Activated CD4-positive, CD25-positive, alpha-beta regulatory T cell treated with anti-CD3 and anti-CD28 coated beads, Interleukin-2, amount 50 U/mL, for 24 hours (primary cell): ENCODE results near the gene AARS2.

Source experiments
- ATAC-seq, 2 donors: fragments of 150-1000 bp; cut with Tn5 transposase; one replicate each; pipeline ENCODE4 v1.10.0; 2021; ENCODE audit warnings: mild to moderate bottlenecking in 1 of 2, moderate library complexity in 1 of 2

AARS2 gene

DNA sequence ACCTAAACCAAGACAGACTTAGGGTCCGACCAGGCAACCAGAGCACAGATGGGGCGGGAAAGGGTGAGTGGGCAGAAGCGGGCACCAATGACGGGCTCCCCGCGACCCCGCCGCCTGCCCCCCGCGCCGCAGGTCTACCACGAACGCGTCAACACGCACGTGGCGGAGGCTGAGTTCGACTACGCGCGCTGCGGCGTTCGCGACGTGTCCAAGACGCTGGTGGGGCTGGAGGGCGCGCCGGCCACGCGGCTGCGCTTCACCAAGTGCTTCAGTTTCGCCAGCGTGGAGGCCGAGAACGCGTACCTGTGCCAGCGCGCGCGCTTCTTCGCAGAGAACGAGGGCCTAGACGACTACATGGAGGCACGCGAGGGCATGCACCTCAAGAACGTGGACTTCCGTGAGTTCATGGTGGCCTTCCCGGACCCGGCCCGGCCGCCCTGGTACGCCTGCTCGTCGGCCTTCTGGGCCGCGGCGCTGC is 37.8 kb downstream of the AARS2 start:
- ATAC-seq = no peak

DNA sequence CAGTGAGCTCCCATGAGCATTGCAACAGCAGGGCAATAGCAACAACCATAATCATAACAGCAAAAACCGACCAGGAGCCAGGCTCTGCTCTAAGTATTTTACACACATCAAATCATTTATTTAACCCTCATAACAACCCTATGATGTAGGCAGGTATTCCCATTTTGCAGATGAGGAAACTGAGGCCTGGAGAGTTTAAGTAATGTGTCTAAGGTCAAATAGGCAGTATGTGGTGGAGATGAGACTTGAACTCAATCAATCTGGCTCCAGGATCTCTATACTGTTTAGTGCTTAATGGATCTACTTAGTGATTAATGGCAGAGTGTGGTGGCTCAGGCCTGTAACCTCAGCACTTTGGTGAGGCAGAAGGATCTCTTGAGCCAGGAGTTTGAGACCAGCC is 39.5 kb downstream of the AARS2 start:
- no peak for ATAC-seq

DNA sequence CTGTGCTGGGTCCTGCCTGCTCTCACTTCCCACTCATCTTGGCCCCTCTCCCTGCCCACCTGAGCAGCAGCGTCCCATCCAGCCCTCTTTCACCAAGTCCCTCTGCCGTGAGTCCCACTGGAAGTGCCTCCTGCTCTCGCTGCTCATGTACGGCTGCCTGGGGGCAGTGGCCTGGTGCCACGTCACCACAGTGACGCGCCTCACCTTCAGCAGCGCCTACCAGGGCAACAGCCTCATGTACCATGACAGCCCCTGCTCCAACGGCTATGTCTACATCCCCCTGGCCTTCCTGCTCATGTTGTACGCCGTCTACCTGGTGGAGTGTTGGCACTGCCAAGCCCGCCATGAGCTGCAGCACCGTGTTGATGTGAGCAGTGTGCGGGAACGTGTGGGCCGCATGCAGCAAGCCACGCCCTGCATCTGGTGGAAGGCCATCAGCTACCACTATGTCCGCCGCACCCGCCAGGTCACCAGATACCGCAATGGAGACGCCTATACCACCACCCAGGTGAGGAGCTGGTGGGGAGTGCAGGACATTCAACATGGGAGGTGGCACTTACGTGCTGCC is 40.1 kb downstream of the AARS2 start:
- no peak for ATAC-seq

DNA sequence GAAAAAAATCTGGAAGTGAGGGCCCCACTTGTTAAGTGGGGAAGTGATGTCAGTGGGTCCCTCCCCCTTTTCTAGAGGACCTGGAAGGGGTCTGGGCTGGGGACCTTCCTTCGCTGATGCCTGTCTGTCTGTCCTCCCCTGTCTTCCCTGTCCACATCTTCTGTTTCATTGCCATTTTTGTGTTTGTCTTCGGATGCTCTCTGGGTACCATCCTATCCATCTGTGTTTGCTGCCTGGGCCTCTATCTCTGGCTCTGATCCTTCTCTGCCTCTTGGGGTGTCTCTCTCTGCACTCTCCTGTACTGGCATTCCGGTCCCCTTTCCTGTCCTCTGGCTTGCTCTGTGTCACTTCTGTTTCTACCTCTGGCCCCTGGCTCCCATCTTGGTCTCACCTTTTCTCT is 40.6 kb downstream of the AARS2 start:
- no peak for ATAC-seq

DNA sequence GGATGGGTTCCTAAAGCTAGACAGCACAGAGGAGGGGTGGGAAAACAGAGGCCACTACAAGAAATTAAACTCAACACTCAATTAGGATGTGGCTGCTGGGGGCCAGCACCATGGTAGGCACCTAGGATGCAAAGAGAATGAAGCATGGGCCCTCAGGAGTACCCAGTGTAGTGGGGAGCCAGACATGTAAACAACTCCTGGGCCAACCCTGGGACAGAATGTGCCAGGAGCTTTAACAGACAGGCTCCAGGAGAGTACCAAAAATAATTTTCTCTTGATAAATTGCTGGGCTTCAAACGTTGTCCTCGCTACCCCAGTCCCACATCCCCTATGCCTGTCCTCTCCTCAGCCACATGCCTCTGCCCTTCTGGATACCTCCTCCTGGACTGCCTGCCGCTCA is 41.2 kb downstream of the AARS2 start:
- ATAC-seq = no peak

DNA sequence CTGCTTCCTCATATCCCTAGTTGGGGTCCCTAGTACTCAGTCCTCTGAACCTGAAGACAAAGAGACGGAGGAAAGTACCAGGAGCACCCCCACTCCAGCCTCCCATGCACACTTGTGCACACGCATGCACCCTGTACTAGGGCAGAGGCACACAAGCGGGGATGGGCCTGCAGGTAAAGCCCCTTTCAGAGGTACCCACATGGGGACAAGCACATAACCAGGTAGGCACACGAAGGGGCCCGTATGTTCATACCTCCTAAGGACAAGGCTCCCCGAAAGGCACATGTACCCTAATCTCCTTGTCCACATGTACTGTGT is 41.8 kb downstream of the AARS2 start:
- no peak for ATAC-seq

DNA sequence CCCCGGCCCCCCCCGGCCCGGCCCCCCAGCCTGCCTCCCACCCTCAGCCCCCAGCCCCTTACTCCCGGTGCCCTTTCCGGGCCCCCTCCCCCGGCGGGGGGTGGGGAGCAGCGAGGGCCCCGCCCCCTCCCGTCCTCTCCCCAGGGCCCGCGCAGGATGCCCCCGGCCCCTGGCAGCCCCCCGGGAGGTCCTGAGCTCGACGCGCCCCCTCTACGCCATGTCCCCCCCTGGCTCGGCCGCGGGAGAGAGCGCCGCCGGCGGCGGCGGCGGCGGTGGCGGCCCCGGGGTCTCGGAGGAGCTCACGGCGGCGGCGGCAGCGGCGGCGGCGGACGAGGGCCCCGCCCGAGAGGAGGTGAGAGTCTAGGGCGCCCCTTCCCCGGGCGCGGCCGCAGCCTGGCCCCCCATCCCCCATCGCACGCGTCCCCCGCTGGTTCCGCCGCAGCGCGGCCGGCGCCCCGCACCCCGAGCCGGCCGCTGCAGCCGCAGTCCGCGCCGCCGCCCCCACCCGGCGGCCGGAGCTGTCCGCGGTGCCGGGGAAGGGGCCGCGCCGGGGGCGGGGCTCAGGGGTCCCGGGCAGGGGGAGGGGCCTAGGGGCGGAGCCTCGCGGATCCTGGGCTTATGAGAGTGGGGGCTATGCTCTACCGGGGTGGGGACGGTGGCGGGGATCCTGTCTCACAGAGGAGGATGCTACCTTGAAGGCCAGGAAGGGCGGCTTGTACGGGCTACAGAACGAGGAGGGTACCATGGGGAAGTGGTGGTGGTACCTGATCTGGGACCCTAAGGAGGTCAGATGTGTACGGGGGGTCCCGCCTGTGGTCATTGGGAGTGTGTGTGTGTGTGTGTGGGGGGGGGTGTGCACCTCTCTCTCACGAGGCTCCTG is 42.4 kb downstream of the AARS2 start:
- no peak for ATAC-seq

DNA sequence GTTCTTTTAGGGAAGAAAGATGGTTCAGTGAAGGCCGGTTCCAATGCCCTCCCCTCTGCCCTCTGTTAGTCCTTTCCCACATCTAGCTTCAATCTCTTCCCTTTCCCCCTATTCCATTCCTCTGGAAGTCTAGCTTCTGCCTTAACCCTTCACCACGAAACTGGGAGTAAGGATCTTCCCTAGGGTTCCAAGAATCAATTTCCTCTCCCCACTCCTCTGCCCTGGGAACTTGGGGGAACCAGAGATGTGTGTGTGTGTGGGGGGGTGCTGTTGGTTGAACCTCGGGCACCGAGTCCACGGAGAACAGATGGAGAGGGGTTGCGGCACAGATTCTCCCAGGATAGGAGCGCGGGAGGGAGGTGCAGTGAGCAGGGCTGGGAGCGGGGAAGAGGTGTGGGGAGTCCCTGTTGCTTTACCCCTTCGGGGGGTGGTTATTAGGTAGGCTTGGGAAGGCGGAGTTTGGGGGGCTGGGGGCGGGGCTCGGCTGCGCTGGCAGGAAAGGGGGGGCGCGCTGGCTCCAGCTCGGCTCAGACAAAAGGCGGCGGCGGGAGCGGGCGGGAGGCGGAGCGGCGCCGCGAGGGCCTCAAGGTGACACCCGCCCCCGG is 43.1 kb downstream of the AARS2 start, which contains the start of gene TMEM151B:
TSS of gene TMEM151B (plus strand) at position 530 of the 605 bp plus-strand sequence. CDS start 293 bp downstream, outside the sequence.
- ATAC-seq = no peak

DNA sequence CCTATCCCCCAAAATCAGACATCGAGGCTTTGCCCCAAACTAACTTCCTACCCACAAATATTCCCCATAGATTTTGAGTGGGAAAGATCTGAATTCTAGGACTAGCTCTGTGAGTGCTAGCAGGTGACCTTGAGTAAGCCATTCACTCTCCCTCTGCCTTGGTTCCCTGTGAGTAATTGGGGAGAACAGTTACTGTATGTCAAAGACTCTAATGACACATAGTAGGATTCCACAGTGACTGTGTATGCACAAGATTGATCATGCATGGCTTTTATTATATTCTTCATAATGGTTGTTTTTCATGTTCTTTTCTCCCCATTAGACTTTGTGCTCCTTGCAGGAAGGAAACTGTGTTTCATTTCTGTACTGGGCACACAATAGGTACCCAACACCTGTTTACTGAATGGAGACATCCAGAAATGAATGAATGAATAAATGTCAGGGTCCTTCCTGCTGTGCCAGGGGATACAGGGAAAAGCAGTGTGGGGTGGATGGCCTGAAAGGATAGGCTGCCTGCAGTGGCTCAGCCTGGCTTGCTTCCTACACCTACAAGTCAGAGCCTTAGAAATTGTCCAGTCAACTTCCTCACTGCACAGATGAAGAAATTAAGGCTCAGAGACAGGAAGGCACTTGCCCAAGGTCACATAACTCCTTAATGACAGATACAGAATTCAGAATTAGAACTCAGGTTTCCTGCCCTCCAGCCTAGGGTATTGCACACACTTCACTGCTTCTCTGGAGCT is 43.8 kb downstream of the AARS2 start:
- peak in 1 of 2 donors; percentile 21 for ATAC-seq

DNA sequence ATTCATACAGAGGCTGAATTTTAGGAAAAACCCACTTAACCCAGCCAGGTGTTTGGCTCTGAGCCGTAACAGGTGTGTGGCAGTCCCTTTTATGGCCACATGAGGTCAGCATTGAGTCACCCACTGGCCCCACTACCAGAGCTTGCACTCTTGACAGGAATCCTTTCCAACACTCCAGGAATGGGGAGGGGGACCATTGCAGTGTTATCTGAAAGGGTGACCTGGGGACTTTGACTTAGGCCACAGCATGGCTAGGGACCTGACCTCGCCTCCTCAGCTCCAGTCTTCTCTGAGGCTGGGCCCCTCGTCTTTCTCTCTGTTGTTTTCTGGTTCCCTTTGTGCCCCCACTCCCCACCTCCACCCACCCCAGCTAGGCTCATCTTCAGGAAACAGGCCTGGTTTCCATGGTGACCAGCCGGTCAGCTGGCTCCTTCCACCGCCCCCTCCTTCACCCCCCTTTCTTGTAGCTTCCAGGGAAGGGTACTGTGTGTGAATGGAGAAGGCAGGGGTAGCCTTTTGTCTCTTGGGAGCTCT is 45.0 kb downstream of the AARS2 start:
- ATAC-seq = no peak

DNA sequence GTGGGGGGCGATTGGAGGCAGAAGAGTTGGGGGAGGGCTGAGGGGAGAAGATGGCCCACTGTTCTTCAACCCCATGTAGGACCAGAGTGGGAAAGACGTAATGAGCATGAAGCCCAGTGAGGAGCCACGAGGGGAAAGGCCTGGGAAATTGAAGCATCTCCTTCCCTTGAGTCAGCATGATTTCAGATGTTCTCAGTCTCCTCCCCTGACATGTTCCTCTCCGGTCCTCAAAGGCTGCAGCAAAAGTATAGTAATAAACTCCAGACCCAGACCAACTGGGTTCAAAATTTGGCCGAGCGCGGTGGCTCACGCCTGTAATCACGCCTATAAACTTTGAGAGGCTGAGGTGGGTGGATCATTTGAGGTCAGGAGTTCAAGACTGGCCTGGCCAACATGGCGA is 45.9 kb downstream of the AARS2 start:
- ATAC-seq = no peak

DNA sequence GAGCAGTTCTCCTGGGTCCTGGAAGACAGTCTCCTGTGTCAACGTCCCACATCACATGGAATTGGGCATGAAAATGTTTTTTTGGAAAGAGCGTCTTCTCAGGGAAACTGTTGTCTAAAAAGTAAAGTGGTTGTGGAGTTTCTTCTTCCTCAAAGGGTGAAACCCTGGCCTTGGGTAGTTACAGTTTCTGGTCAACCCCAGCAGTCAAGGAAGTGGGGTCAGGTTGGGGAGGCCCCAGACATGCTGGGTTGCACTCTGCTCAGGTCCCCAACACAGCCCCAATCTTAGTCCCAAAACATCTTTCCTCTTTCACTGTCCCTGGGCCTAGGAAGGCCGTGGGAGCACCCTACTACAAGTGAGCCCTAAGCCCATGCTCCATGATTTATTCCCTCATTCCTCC is 46.8 kb downstream of the AARS2 start:
- ATAC-seq = no peak

DNA sequence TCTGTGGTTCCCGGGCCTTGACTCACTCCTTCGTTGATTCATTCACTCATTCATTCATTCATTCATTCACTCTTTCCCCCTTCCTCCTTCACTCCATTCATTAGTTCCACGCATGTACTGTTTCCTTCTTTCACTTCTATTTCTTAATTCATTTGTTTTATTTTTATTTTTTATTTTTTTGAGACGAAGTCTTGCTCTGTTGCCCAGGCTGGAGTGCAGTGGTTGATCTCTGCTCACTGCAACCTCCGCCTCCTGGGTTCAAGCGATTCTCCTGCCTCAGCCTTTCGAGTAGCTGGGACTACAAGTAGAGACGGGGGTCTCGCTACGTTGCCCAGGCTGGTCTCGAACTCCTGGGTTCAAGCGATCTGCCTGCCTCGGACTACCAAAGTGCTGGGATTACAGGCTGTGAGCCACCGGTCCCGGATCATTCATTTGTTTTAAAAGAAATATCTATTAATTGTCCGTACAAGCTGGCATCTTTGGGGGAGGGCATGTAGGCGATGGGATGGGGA is 47.4 kb downstream of the AARS2 start:
- no peak for ATAC-seq

DNA sequence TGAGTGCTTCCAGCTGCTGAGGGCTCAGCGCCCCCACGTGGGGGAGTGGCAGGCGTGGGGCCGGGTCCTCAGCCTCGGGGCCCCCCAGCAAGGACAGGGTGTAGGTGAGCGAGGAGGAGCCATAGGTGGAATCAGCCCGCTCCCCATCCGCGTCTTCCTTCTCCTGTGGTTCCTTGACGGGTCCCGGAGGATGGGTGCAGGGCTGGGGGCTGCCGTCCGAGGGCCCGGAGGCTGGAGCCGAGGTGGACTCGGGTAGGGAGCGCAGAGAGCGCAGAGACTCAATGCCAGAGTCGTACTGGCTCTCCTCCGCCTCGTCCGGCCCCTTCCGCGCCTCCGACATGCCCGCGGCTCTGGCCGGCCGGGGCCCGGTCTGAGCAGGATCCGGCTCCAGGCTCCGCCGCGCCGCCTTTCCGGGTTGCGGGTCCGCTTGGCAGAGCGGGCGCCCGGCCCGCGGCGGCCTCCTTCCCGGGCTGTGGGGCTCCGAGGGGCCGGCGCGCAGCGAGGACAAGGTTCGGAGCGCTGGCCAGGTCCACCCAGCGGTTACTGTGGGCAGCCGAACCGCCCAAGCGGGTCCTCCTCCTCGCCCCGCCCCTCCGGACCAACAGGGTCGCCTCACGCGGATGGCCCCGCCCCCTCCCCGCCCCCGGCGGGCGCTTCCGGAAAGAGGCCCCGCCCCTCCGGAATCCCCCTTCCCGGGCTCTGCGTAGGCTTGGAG is 48.0 kb downstream of the AARS2 start, which contains the start of gene NFKBIE:
TSS of gene NFKBIE (minus strand) at position 545 of the 715 bp plus-strand sequence. CDS start at position 340, 205 bp downstream.
- peak; percentile 61 to 65 for ATAC-seq

DNA sequence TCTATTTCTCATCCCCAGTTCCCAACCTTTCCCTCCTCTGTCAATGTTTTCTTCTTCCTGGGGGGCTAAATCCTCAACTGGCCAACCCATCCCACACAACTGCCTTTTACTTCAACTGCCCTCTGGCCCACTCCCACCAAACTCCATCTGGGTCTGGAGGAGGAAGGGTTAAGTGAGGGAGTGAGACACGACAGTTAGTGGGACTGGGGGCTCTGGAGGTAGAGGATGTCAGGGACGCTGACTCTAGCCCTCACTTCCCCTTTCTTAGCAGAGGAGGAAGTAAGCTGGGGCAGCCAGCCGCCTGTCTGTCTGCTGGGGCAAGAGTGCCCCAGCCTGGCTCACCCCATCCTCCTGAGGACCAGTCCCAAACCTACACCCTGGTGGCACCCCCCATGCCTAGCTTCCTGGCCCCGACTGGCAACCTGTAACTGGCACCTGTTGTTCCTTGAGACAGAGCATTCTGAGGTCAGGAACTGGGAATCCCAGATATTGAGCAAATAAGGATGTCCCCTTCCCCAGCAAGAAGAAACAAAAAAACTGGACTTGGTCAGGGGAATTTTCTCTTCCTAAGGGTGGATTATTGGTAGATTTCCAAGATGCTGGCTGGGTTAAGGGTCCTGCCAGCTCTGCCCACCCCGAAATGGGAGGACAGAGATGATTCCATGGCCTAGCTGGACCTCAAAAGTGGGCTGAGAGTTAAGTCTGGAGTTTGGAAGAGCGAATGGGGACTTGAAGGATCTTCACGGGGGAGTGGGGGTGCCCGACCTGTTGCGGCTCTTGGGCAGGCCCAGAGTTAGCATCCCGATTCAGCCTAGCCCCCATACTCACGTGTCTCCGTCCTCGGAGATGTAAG is 48.8 kb downstream of the AARS2 start:
- ATAC-seq = peak; percentile 25 to 34

DNA sequence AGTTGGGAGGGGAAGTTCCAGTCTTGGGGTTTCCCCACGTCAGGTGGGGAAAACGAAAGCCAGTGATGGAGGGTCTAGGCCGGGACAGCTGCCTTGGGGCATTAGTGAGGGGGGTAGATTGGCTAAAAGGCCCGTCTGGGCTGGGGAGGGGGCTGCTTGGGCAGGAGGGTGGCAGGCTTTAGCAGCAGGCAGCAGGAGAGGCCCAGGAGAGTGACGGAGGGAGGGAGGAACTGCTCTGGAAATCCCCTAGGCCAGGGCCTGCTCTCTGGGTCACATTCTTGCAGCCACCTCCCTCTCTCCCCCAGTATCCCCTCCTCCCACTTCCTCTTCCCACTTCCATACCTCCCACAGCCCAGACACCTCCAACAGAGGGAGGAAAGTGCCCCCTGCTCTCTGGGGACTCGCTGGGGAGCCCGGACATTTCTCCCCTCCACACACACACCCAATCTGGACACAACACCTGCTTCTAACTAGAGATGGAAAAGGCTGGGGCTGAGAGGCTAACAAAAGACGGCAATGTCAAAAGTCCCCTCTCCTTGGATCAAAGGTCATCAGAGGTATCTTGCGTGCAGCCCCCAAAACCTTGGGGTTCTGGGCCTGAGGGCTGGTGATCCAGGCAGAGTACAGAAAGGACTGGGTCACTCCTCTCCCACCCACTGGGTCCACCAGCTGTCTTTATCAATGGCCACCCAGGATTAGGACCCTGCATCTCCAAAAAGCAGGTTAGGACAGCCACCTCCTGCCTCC is 49.6 kb downstream of the AARS2 start:
- ATAC-seq = peak; percentile 21 to 26

DNA sequence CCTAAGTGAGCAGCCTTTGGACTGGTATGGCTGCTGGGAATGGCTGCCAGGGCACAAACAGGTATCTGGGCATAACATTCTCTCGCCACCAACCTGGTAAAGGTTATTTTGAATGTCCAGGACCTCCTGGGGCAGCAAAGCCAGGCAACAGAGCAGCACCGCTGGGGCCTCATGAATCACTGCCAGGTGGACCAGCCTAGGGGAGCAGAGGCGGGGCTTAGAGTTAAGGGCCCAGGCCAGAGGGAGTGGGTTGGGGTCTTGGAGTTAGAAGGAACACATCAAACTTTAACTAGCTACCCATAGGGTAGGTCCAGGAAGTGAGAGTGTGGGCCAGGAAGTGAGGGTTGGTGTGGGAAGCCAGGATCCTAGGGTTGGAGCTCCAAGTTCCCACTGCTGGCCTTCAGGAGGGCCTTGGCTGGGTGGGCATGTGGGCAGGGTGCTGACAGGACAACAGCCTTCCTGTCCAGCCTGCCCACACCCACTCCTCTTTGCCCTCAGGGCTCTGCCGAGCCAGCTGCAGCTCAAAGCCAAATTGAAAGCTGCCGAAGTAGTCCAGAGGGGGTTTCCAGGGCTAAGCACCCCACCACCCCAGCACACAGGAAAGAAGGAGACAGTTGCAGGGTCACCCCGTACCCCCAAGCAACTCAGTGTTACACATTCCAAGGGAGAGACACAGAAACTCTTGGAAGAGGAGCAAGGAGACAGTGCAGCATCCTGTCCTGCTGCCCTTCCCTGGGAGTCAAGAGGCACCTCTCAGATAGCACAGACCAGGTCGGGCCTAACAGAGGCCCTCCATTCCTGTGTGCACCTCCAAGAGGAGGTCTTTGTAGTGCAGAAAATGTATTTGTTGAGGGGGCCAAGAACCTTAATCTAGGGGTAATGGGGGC is 50.4 kb downstream of the AARS2 start:
- ATAC-seq = peak; percentile 0 to 2

DNA sequence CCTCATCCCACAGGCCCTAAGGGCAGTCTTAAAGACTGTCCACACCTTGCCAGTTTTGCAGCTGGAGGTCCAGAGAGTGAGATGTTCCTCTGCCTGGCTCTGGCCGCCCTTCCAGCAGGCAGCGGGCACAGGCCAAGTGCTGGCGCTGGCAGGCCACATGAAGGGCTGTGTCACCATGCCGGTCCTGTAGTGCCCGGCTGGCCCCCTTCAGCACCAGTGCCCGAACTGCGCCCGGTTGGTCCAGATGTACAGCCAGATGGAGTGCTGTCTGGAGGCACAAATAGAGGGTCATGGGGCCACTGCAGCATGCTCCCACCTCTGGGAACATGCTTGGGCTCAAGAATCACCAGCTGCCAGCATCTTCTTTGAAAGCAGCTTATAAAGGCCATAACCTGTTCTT is 51.6 kb downstream of the AARS2 start:
- no peak for ATAC-seq
